GM12872 (cell line): ENCODE results near the gene LRRC1.

Experiments used
- TF ChIP-seq, protein P1 (sequence below): IDR thresholded peaks from 3 replicates; pipeline ENCODE4 v1.5.1; 2011; ENCODE audit warnings: low read depth, mild to moderate bottlenecking, low read length, moderate library complexity; ENCODE audit not compliant: insufficient read depth

LRRC1 gene

DNA sequence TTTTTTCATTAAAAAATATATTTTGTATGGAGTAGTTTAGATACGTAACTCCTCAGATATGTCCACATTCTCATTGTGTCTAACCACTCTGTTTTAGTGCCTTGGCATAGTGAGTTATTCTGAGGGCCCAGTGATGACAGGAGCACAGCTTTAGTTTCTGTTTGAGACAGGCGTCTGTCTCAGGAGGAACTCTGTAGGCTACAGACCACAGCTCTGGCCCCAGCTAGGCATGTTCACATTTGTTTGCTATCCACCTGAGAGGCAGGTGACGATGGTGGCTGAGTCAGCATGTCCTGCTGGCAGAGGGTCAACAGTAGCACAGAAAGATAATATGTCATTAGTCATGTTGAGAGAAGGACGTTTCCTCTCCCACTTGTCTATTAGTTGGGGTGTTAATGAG lies 16.3 kb downstream of the LRRC1 start:
- TF ChIP-seq, protein P1, sequence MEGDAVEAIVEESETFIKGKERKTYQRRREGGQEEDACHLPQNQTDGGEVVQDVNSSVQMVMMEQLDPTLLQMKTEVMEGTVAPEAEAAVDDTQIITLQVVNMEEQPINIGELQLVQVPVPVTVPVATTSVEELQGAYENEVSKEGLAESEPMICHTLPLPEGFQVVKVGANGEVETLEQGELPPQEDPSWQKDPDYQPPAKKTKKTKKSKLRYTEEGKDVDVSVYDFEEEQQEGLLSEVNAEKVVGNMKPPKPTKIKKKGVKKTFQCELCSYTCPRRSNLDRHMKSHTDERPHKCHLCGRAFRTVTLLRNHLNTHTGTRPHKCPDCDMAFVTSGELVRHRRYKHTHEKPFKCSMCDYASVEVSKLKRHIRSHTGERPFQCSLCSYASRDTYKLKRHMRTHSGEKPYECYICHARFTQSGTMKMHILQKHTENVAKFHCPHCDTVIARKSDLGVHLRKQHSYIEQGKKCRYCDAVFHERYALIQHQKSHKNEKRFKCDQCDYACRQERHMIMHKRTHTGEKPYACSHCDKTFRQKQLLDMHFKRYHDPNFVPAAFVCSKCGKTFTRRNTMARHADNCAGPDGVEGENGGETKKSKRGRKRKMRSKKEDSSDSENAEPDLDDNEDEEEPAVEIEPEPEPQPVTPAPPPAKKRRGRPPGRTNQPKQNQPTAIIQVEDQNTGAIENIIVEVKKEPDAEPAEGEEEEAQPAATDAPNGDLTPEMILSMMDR = no peak

DNA sequence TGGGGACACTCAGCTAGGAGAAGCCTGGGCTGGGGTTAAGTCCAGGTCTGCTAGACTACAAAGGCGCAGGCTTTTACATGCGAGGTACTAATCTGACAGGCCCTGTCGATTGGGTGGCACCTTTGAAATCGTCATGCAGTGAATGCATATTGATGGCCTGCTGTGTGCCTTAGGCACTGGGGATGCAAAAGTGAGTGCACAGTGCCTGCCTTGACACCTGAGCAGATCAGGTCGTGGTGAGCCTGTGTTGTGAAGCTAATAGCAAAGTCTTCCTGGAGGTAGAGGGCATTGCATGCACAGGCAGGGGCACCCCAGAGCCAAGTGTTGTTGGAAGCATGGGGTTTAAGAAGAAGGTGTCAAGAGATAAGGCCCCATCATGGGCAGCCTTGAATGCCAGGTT lies 16.9 kb downstream of the LRRC1 start:
- TF ChIP-seq, protein P1 = no peak

DNA sequence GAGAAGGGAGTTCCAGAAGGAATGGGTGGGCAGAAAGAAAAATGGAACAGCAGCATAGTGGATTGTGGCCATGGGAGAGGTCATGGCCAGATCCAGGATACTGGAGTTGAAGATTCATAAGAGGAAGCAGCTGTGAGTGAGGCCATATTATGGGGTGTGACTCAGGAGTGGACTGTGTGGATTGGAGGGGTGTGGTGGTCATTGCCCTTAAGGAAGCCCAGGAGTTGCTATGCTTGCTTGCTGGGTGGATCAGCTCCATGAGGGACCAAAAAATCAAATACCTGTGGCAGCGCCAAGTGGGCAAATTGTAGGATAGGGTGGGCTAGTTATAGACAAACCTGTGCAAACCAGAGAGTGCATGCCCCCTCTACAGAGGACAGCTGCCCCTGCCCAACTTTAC lies 18.3 kb downstream of the LRRC1 start:
- TF ChIP-seq, protein P1 = no peak

DNA sequence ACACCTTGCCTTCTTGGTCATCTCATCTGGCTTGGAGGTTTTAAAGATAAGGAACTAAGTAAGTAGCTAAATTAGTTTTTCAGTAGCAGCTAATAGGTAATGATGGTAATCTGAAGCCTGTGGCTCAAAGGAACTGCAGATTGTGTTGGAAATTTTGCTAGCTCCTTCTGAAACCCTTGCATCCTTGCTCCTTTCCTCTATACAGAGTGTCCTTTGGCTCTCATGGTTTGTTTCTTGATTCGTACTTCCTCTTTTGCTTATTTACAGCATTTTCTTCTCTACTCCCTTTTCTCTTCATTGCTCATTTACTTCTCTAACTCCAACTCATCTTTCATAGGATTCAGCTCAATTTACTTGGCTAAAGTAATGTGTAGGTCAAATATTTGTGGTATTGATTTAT lies 19.0 kb downstream of the LRRC1 start:
- TF ChIP-seq, protein P1 = no peak

DNA sequence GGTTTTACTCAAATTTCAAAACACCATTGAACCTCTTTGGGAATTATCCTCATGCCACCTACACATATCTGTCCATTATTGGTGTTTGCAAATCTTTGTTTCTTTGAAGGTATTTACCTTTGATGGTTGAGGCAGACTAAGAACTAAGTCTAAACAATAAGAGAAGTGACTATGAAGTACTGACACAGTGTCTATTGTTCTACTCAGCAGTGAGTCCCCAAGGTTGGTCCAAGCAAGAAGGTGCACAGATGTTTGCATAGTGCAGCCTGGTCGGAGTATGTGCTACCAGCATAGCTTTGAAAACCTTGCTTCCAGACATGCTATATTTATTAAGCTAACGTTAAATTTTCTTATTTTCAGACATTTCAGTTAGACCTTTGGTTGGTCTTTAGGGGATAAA lies 19.5 kb downstream of the LRRC1 start:
- TF ChIP-seq, protein P1 = no peak

DNA sequence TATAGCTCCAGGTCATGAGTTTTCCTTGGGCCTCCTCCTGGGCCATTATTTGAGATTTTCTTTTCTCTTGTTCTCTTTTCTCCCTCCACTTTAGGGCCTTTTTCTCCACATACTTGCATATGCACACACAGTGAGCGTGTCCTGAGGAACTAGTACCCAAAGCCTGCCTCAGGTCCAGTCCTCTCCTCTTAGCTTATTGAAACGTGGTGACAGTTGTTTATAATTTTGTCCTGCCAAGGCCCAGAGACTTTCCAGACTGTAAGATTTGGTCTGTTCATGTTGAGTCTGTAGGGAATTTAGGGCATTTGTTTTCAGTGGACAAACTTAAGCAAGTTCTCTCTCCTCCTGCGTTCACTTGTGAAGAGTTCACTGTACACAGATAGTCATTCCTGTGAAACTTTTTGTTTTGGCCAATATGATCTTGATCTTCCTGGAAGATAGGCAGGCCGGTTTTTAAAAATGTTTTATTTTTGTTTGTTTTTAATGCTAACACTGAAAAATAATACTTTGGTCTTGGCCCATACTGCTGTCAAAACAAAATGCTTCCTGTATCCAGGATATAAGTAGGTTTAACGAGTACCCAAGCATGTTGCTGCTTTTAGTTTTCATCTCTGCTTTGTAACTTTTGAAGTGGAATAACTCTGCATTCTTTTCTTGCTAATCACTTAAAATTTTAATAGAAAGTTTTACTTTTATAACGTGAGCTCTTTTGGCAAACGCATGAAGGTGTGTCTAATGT lies 20.7 kb downstream of the LRRC1 start:
- TF ChIP-seq, protein P1 = no peak

DNA sequence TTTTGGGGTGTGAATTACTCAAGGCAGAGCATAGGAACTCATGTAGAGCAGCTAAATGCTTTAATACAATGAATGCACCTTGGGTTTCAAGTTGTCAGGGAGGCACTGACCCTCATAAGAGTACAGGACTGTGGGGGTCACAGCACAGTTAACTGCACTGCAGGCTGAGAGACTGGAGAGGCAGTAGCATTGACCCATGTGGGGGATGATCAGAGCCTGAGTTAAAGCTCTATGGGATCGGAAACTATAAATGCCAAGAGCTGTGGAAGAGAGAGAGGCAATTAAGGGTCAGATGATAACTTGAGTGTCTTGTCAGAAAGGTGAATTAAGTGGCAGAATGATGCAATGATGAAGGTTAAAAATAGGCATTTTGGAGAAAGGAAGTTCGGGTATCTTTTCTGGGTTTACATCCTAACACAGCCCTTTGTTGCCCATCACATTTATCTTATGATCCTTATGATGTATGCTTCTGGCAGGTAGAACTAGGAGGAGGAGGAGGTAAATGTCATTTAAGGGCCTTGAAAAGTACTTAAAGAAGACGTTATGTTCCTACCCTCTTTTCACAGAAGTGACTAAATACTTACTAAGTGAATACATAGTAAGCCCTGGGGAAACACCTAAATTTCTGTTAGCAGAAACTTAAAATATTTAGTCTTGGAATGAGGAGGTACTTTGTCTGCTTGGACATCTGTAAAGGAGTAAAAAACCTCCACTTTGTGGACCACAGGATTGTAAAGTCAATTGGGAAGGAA lies 24.2 kb downstream of the LRRC1 start:
- TF ChIP-seq, protein P1 = no peak
